Mesodermal cell (in vitro differentiated cells): ENCODE results near the gene SMIM1.
"Not testable (repeated sequence)": the region's sequence is repeated elsewhere in the genome, so short reads cannot be mapped to it uniquely, and the experiment has no call there.

Experiments
- H3K27ac ChIP-seq: 2 replicates; pipeline ENCODE4 v1.7.0; 2013; ENCODE audit warnings: mild to moderate bottlenecking, low read depth, low read length, moderate library complexity; ENCODE audit not compliant: severe bottlenecking
- H3K36me3 ChIP-seq: 2 replicates; pipeline ENCODE4 v1.7.1; 2013; ENCODE audit warnings: mild to moderate bottlenecking, low read length, moderate library complexity; ENCODE audit not compliant: control insufficient read depth, insufficient read depth
- H3K4me1 ChIP-seq: one replicate; pipeline ENCODE4 v1.7.1; 2013; ENCODE audit warnings: mild to moderate bottlenecking, low read length; ENCODE audit not compliant: insufficient read depth, control insufficient read depth, poor library complexity, severe bottlenecking
- H3K4me3 ChIP-seq: 2 replicates; pipeline ENCODE4 v1.7.0; 2013; ENCODE audit warnings: low read length, control low read depth, mild to moderate bottlenecking; ENCODE audit not compliant: insufficient read depth, poor library complexity, severe bottlenecking; ENCODE audit errors: extremely low read depth
- H3K9me3 ChIP-seq: 2 replicates; pipeline ENCODE4 v1.7.1; 2013; ENCODE audit warnings: mild to moderate bottlenecking, low read length, moderate library complexity; ENCODE audit not compliant: control insufficient read depth
- WGBS, 2 experiments: methylation state at CpG; one replicate each; pipeline ENCODE4 v1.1.5; 2013; ENCODE audit warnings: missing lambda C conversion rate in 2 of 2; ENCODE audit not compliant: insufficient coverage in 2 of 2; 5-methylcytosine and 5-hydroxymethylcytosine counted together

The SMIM1 gene

DNA sequence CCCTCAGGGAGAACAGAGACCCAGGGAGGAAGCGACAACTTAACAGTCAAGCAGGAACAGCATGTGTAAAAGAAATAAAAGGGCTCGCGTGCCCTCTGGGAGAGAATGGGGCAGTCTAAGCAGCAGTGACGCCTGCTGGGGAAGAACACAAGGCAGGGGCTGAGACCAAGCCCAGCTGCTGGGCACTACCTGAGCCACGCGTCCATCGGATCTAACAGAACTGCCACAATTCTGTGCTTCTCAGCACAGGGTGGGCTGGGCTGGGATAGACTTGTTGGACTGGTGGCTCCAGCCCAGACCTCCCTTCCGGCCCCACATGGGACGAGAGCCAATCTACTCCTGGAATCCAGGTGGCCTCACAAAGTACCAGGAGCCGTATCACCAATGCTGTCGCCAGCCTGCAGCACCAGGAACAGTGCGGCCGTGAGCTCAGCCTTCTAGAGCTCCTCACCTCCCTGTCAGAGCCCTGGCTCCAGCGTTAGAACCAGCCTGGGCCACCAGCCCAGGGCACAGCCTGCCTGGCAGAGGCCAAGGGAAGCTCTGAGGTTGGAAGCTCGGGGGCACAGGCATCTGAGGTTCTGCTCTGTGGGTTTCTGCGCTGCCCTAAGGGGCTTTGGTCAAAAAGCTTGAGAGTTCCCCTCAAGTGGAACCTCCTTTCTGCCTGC, 16.3 kb downstream of the SMIM1 start:
- Histone ChIP-seq H3K4me1 (peaks cover 6% of the 10 kb centered on the region), H3K27ac (no peak overlapping the region), H3K9me3 (no peaks in the 10 kb centered on the region), H3K4me3 (no peak overlapping the region), H3K36me3 (peaks cover 61% of the 10 kb centered on the region)
- WGBS, 2 experiments, result 95 to 97% methylated on average over 14 to 16 of the region's 16 CpGs

DNA sequence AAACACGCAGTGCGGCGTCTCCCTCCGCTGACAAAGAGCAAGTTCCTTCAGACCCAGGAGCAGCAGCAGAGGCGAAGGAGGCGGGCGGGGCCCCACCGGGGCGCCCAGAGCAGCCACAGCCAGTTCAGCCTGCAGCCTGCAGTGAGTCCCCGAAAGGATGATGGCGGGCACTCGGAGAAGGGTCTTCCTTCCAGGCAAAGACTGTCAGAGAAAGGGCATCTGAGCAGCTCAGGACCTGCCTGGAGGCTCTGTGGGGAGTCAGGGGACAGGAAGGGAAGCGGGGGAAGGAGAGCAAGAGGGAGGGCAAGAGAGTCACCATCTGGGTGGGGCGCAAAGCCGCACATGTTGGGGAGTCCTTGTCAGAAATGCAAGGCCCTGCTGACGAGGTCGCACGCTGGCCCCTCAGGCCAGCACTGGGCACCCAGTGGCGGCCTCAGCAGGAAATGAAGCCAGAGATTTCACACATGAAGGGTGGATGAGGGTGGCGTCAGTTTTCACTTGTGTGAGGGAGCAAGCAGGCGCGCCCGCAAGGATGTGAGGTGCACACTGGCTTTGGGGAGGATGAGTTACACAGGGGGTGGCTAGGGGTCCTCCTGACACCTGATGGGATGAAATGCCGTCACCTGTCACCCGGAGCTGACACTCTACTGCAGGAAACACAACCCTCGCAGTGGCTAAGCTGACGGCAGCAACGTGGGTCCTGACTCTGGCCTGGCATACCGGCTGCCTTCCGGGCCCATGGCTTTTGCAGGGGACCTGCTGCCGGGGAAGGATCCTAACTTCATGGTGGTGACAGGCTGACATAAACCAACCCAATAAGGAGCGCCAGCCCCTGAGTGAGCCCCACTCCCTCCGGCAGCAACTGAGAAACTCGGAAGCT, 17.1 kb downstream of the SMIM1 start:
- 91 to 94% methylated on average over 31 to 33 of the region's 34 CpGs for WGBS, 2 experiments
- peaks cover 55% of the 10 kb centered on the region for H3K36me3 ChIP-seq

DNA sequence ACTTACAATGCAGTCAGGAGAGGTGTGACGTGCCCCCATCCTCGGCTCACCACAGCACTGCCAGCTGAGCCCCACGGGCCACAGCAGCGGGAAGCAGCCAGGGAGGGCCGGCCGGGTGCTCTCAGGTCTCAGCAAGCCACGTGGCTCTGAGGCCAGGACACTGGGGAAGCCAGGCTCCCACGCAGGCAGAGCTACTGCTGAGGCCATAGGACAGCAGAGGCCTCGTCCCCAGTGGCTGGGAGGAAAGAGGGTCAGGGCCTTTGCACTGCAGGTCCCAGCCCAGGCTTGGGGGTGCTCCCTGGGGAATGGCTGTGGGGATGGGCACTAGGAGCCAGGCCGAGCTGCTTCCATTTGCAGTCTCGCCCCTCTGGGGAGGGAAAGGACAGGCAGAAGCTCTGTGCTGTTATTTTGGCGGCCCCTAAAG, 18.0 kb downstream of the SMIM1 start:
- peaks cover 6% of the 10 kb centered on the region for H3K4me1 ChIP-seq
- no peaks in the 10 kb centered on the region for H3K9me3 ChIP-seq
- peaks cover 48% of the 10 kb centered on the region for H3K36me3 ChIP-seq
- H3K4me3 ChIP-seq, result no peak overlapping the region
- 93 to 96% methylated on average over 10 to 12 of the region's 12 CpGs for WGBS, 2 experiments
- H3K27ac ChIP-seq, result no peak overlapping the region

More for the DNA sequence above, 17.1 kb downstream of the SMIM1 start:
- Histone ChIP-seq H3K27ac (no peak overlapping the region), H3K4me1 (peaks cover 6% of the 10 kb centered on the region), H3K4me3 (no peak overlapping the region), H3K9me3 (no peaks in the 10 kb centered on the region)

DNA sequence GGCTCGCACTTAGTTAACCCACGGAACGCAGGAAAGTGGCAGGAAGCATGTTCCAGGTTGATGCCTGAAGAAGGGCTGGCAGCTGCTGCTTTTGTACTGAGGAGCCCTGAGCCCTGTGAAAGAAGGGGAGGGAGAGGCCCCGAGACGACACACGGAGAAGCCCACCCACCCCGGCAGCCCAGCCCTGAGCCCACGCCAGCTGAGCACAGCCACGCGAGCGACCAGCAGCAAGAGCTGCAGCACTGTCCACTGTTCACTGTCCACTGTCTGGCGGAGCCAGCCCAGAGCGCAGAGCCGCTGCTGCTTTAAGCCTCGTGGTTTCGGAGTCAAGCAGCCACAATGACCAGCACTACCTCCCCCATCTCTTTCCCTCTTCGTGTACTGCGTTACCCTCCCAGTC, 18.4 kb downstream of the SMIM1 start:
- H3K9me3 ChIP-seq, result no peaks in the 10 kb centered on the region
- H3K27ac ChIP-seq, result no peak overlapping the region
- H3K4me3 ChIP-seq, result no peak overlapping the region
- H3K4me1 ChIP-seq, result peaks cover 6% of the 10 kb centered on the region
- H3K36me3 ChIP-seq, result peaks cover 43% of the 10 kb centered on the region
- WGBS, 2 experiments, result 95 to 98% methylated on average over 16 to 17 of the region's 18 CpGs

DNA sequence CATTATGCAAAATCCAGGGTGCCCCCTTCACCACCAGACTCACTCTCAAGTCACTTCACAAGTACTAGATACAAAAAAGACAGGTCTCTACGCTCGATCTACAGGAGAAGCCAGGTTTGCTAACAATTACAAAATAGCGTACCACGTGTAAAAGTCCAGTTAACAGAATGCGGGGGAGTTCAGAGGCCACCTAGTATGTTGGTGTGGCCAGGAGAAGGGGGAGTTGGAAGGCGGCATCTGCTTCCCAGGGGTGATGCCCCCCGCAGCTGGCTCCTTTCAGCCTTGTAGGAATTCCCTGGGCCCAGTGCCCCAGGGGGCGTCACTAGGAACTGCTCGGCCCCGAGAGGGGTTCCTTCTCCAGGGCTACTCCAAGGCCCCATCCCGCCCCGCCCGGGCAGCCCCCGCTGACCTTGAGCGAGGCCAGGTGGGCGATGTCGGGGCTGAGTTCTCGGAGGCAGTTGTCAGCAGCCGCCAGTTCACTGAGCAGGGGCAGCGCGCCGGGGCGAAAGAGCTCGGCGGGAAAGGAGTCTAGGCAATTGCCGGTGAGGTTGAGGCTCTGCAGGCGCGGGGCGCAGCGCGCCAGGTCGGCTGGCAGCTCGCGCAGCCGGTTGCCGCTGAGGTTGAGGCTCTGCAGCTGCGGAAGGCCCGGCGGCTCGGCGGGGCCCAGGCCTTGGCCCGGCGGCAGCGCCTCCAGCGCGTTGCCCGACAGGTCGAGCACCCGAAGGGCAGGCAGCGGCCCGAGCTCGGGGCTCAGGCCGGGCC, 23.1 kb downstream of the SMIM1 start:
- WGBS, 2 experiments, result 2 to 5% methylated on average over 46 to 52 of the region's 53 CpGs
- Histone ChIP-seq H3K4me1 (peaks cover 6% of the 10 kb centered on the region), H3K4me3 (peak overlapping the region; percentile 79), H3K36me3 (peaks cover 14% of the 10 kb centered on the region), H3K9me3 (no peaks in the 10 kb centered on the region), H3K27ac (no peak overlapping the region)

DNA sequence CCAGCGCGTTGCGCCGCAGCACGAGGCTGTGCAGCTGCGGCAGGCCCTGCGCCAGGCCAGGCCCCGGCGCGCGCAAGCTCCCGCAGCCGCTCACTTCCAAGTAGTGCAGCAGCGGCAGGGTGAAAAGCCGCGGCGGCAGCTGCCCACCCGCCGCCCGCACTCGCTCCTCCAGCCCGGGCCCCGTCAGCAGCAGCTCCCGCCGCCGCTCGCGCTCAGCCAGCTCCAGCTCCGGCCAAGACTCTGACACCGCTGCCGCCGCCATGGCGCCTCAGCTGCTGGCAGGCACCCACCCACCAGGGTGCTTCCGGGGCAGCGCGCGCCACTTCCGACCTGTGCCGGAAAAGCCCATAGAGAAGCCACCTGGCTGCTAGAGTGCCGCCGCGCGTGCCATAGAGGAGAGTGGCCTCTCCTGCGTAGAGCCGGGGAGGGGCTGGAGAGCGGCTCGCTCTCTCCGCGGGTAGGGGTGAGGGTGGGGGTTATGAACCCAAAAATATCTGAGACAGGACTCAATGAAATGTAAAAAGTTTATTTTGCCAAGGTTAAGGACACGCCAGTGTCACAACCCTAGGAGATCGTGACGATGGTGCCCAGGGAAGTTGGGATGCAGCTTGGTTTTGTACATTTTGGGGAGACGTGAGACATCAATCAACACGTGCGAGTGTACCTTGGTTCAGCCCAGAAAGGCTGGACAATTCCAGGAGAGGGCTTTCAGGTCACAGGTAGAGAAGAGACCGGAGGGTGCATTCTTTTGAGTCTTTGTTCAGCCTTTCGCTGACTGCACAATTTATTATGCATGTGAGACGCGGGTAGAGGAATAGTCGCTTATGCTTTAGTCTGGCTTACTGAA, 23.9 kb downstream of the SMIM1 start, which contains the start of gene LRRC47:
Gene LRRC47 (minus strand): TSS at position 284 of the 847 bp plus-strand sequence. CDS start 22 bp downstream, at position 262.
- H3K9me3 ChIP-seq, result no peaks in the 10 kb centered on the region
- peak within 1 kb of the TSS; percentile 79 for H3K4me3 ChIP-seq
- H3K36me3 ChIP-seq, result peaks cover 14% of the 10 kb centered on the region
- no peak within 1 kb of the TSS for H3K27ac ChIP-seq
- WGBS, 2 experiments, result 9 to 10% methylated on average over 48 to 56 of the region's 60 CpGs
- H3K4me1 ChIP-seq, result peaks cover 6% of the 10 kb centered on the region

DNA sequence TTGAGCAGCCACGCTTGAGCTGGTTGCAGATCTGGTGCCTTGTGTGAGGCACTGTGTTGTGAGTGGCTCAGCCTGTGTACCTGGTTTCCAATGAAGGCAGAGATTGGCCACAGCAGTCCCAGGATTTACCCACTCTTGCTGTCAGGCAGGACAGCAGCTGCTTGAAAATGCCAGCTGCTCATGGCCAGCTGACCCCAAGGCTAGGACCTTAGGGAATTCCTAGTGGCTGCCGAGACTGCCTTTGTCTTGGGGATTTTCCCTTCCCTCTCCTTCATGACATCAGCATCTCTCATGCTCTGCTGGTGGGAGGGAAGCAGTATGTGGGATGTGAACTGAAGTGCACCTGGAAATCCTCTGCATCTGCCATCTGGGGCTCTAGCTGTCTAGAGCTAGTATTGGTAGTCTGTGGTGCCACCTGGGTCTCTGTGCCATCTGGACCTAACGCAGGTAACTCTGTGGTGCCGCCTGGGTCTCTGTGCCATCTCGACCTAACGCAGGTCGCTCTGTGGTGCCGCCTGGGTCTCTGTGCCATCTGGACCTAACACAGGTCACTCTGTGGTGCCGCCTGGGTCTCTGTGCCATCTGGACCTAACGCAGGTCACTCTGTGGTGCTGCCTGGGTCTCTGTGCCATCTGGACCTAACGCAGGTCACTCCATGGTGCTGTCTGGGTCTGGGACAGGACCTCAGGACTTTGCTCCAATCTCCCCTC, 27.6 kb downstream of the SMIM1 start:
- H3K27ac ChIP-seq, result no peak overlapping the region
- WGBS, 2 experiments, result 81 to 91% methylated on average over 3 to 8 of the region's 11 CpGs
- no peak overlapping the region for H3K4me3 ChIP-seq
- no peaks in the 10 kb centered on the region for H3K9me3 ChIP-seq
- H3K36me3 ChIP-seq, result no peaks in the 10 kb centered on the region
- no peaks in the 10 kb centered on the region for H3K4me1 ChIP-seq

DNA sequence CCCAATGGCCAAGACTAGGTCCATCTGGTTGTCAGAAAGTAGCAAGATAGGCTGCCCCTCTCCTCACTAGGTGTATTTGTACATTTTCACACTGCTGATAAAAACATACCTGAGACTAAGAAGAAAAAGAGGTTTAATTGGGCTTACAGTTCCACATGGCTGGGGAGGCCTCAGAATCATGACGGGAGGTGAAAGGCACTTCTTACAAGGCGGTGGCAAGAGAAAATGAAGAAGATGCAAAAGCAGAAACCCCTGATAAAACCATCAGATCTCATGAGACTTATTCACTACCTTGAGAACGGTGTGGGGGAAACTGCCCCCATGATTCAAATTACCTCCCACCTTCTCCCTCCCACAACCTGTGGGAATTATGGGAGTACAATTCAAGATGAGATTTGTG, 28.2 kb downstream of the SMIM1 start:
- H3K27ac ChIP-seq, H3K4me3 ChIP-seq, H3K36me3 ChIP-seq, H3K4me1 ChIP-seq, H3K9me3 ChIP-seq: not testable (repeated sequence)
- 89 to 92% methylated on average over 2 of the region's 3 CpGs for WGBS, 2 experiments

DNA sequence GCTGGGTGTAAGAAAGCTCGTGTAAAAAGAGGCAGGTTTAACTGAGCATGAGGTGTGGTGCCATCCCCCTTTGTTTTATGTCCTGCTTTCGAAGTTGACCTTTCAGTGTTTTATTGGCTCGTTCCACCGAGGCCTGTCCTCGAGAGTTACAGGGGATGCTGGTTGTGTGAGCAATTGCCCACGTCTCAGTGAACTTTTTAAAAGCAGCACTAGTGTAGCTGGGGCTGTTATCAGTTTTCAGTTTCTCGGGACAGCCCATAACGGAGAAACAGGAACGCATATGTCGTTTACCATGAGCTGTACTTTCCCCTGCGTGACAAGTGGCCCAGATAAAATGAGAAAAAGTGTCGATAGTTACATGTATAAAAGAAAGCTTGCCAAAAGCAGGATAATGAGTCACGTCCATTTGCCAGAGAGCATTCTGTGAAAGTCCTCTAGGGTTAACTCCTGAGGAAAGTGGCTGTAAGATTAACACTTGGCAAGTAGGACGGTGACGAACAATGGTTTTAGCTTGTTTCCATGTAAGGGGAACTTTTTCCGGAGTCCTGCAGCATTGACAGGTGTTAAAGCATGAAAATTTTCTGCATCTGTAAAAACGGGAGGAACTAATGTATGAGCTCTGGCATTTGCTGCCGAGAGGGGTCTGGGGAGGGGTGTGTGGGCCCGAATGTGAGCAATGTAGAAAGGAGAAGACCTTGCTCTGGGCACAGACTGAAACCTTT, 31.5 kb downstream of the SMIM1 start:
- 80 to 87% methylated on average over 18 of the region's 19 CpGs for WGBS, 2 experiments
- peaks cover 14% of the 10 kb centered on the region for H3K9me3 ChIP-seq

More for the DNA sequence above, 31.5 kb downstream of the SMIM1 start:
- Histone ChIP-seq H3K36me3 (no peaks in the 10 kb centered on the region), H3K27ac (no peak overlapping the region), H3K4me1 (no peaks in the 10 kb centered on the region), H3K4me3 (no peak overlapping the region)
